ENCODE measurements around the gene EIF3F.

DNA sequence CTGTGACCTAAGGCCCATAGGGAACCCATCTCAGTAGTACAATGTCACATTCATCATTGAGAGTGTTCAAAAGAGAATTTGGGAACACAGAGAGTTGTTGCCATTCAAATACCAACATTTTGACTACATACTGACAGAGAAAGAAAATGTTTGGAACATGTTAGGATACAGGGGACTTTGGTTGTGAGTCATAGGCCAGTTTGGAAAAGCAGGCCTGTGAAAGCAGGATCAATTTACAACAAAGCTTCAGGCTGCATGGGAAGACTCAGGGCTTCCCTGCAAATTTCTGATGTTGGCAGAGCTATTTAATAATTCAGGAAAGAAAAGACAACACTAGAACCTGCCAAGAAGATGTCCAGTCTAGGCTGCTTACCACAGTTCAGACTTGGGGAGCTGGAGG is 22.3 kb upstream of the EIF3F start:
- TF ChIP-seq ARNTL (CRISPR knock-in tag; IDR thresholded peaks at IDR 0.05; ENCODE audit: borderline replicate concordance, low read depth) (no peak), ZC3H10 (CRISPR knock-in tag; IDR thresholded peaks at IDR 0.05) (no peak)
- TF ChIP-seq, protein P1, sequence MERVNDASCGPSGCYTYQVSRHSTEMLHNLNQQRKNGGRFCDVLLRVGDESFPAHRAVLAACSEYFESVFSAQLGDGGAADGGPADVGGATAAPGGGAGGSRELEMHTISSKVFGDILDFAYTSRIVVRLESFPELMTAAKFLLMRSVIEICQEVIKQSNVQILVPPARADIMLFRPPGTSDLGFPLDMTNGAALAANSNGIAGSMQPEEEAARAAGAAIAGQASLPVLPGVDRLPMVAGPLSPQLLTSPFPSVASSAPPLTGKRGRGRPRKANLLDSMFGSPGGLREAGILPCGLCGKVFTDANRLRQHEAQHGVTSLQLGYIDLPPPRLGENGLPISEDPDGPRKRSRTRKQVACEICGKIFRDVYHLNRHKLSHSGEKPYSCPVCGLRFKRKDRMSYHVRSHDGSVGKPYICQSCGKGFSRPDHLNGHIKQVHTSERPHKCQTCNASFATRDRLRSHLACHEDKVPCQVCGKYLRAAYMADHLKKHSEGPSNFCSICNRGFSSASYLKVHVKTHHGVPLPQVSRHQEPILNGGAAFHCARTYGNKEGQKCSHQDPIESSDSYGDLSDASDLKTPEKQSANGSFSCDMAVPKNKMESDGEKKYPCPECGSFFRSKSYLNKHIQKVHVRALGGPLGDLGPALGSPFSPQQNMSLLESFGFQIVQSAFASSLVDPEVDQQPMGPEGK (CRISPR knock-in tag; IDR thresholded peaks at IDR 0.05; ENCODE audit: borderline replicate concordance): no peak
